Stimulated activated CD8-positive, alpha-beta memory T cell treated with anti-CD3 and anti-CD28 coated beads, Interleukin-15, amount 100 ng/mL, for 1 hour (primary cell): Measurements from ENCODE around the gene PLA2G12B.
"Not testable (repeated sequence)": the region's sequence is repeated elsewhere in the genome, so short reads cannot be mapped to it uniquely, and the experiment has no call there.

Experiments used
- DNase-seq: peaks from one replicate; pipeline ENCODE4 v3.0.0-alpha.2; 2020; ENCODE audit warnings: low read depth

Gene PLA2G12B

GRCh38 chr10:72954596-72955554 is at the start of gene PLA2G12B:
Gene PLA2G12B (minus strand): TSS chr10:72954806. CDS start chr10:72954685, 121 bp downstream.
- DNase-seq, result no peak

- no peak for DNase-seq
Observed at GRCh38 chr10:73003822-73004221, 49.2 kb upstream of the PLA2G12B start.

- no peak for DNase-seq
Observed at GRCh38 chr10:73000973-73001372, 46.4 kb upstream of the PLA2G12B start.

- no peak for DNase-seq
Observed at GRCh38 chr10:72997099-72997498, 42.5 kb upstream of the PLA2G12B start.

- not testable (repeated sequence) for DNase-seq
Observed at GRCh38 chr10:72995459-72995858, 40.9 kb upstream of the PLA2G12B start.

- not testable (repeated sequence) for DNase-seq
Observed at GRCh38 chr10:72989771-72990170, 35.2 kb upstream of the PLA2G12B start.

GRCh38 chr10:72984618-72985017 is 30.0 kb upstream of the PLA2G12B start:
- not testable (repeated sequence) for DNase-seq

GRCh38 chr10:72981882-72982529 is 27.4 kb upstream of the PLA2G12B start:
- no peak for DNase-seq

- no peak for DNase-seq
Observed at GRCh38 chr10:72981028-72981881, 26.6 kb upstream of the PLA2G12B start.

GRCh38 chr10:72980348-72980747 is 25.7 kb upstream of the PLA2G12B start:
- DNase-seq, result no peak

GRCh38 chr10:72979709-72980108 is 25.1 kb upstream of the PLA2G12B start:
- no peak for DNase-seq

- no peak for DNase-seq
Observed at GRCh38 chr10:72976886-72977285, 22.3 kb upstream of the PLA2G12B start.

- DNase-seq, result no peak
Observed at GRCh38 chr10:72956001-72956400, 1.4 kb upstream of the PLA2G12B start.

- DNase-seq, result no peak
Observed at GRCh38 chr10:72954230-72954595, 393 bp downstream of the PLA2G12B start.

GRCh38 chr10:72953687-72954086 is 919 bp downstream of the PLA2G12B start:
- DNase-seq, result no peak

- DNase-seq, result no peak
Observed at GRCh38 chr10:72952642-72953158, 1.9 kb downstream of the PLA2G12B start.

GRCh38 chr10:72952189-72952588 is 2.4 kb downstream of the PLA2G12B start:
- DNase-seq, result no peak

- no peak for DNase-seq
Observed at GRCh38 chr10:72951760-72952159, 2.8 kb downstream of the PLA2G12B start.

- no peak for DNase-seq
Observed at GRCh38 chr10:72948762-72949161, 5.8 kb downstream of the PLA2G12B start.

GRCh38 chr10:72946963-72947362 is 7.6 kb downstream of the PLA2G12B start:
- no peak for DNase-seq

- no peak for DNase-seq
Observed at GRCh38 chr10:72943498-72944234, 10.9 kb downstream of the PLA2G12B start.
